GM12872 (cell line): ENCODE results near the gene NUDT14.

Experiments
- CTCF ChIP-seq: IDR thresholded peaks from 3 replicates; pipeline ENCODE4 v1.5.1; 2011; ENCODE audit warnings: low read depth, mild to moderate bottlenecking, low read length, moderate library complexity; ENCODE audit not compliant: insufficient read depth

NUDT14 gene

GRCh38 chr14:105195522-105196264 lies 14.6 kb upstream of the NUDT14 start:
- TF ChIP-seq CTCF = no peak

- no peak for TF ChIP-seq CTCF
Observed at GRCh38 chr14:105195051-105195450, 13.9 kb upstream of the NUDT14 start.

GRCh38 chr14:105193916-105194782 lies 13.0 kb upstream of the NUDT14 start:
- TF ChIP-seq CTCF = no peak

GRCh38 chr14:105192866-105193731 lies 12.0 kb upstream of the NUDT14 start:
- TF ChIP-seq CTCF = no peak

- 0 out of 3 replicates have a peak, but pooled peaks have one; percentile 9 for TF ChIP-seq CTCF
Observed at GRCh38 chr14:105187935-105188524, 6.9 kb upstream of the NUDT14 start.

GRCh38 chr14:105187116-105187515 lies 6.0 kb upstream of the NUDT14 start:
- TF ChIP-seq CTCF = no peak
